ENCODE measurements around the gene ROMO1.

Gene ROMO1

GRCh38 chr20:35731862-35732643 is 32.8 kb downstream of the ROMO1 start (continued):
- TF ChIP-seq PRDM2 (tag by site-specific recombination; IDR thresholded peaks at IDR 0.05; ENCODE audit: borderline replicate concordance) = no peak
- TF ChIP-seq ZNF654 (tag by site-specific recombination; IDR thresholded peaks at IDR 0.05; ENCODE audit: low read depth) = no peak
- no peak for TF ChIP-seq ZNF146 (tag by site-specific recombination; IDR thresholded peaks at IDR 0.05)
- no peak for TF ChIP-seq ZNF596 (tag by site-specific recombination; IDR thresholded peaks at IDR 0.05)
- no peak for TF ChIP-seq SETDB1 (IDR thresholded peaks at IDR 0.05; ENCODE audit: insufficient read length, low read length)
- no peak for TF ChIP-seq ZNF837 (tag by site-specific recombination; IDR thresholded peaks at IDR 0.05)
- no peak for TF ChIP-seq ZFHX2 (tag by site-specific recombination; conservative IDR thresholded peaks at IDR 0.05)
- TF ChIP-seq ZNF398 (tag by site-specific recombination; IDR thresholded peaks at IDR 0.05) = no peak
- no peak for TF ChIP-seq ZNF626 (tag by site-specific recombination; IDR thresholded peaks at IDR 0.05)

GRCh38 chr20:35732644-35732982 is 33.4 kb downstream of the ROMO1 start:
- POLR2A ChIA-PET = interaction anchor here (0.6 to 1.5 kb wide), 3 partner anchors 10 to 399 kb away, joined by 3 to 7 read pairs (median 3); partner anchors contain the start of gene RBM39
- H3K4me3 ChIP-seq (ENCODE audit: low read depth, low read length) = no peak overlapping the region
- H3K27ac ChIP-seq (ENCODE audit: extremely low read depth, low read depth, low read length) = no peak overlapping the region
- H3K36me3 ChIP-seq (ENCODE audit: control insufficient read depth in 2 of 2, insufficient read depth in 1 of 2, low read length in 2 of 2) = peaks cover 83 to 99% of the 10 kb centered on the region in 2 experiments
- peaks cover 4% of the 10 kb centered on the region for H3K4me1 ChIP-seq (ENCODE audit: control insufficient read depth, insufficient read depth, low read length)
- TF ChIP-seq ZNF426 (tag by site-specific recombination; IDR thresholded peaks at IDR 0.05) (no peak), ZNF112 (tag by site-specific recombination; IDR thresholded peaks at IDR 0.05) (no peak), ZNF211 (tag by site-specific recombination; IDR thresholded peaks at IDR 0.05; ENCODE audit: low read depth) (no peak), ZNF132 (tag by site-specific recombination; IDR thresholded peaks at IDR 0.05; ENCODE audit: borderline replicate concordance) (no peak), ZNF311 (tag by site-specific recombination; IDR thresholded peaks at IDR 0.05; ENCODE audit: borderline replicate concordance) (no peak), ZNF449 (tag by site-specific recombination; IDR thresholded peaks at IDR 0.05) (no peak), ZNF223 (tag by site-specific recombination; IDR thresholded peaks at IDR 0.05) (no peak), HIC1 (tag by site-specific recombination; IDR thresholded peaks at IDR 0.05) (no peak), PRDM10 (tag by site-specific recombination; IDR thresholded peaks at IDR 0.05) (no peak), ELK4 (IDR thresholded peaks at IDR 0.05; ENCODE audit: borderline replicate concordance, low read depth, low read length) (no peak)
- no peaks in the 10 kb centered on the region for H3K9me3 ChIP-seq (ENCODE audit: control insufficient read depth, insufficient read depth, low read depth, low read length)
- CTCF ChIA-PET = no interaction called here
